T-helper 1 cell treated with Interleukin-12 subunit alpha and Interleukin-12 subunit beta and Interleukin-4 antibody, amounts not matched to agents 30 ng/mL and 1 ng/mL, for 36 hours (primary cell): ENCODE data around the gene GRAMD2A. TPM values are rescaled to one million over a fixed set of nuclear protein-coding genes. Genes with fewer than 3 reads are reported as not detected.
"Not testable (repeated sequence)": the region's sequence is repeated elsewhere in the genome, so short reads cannot be mapped to it uniquely, and the experiment has no call there.

ENCODE experiments used
- intact Hi-C: fragments of 100-400 bp; cut with micrococcal nuclease; formaldehyde crosslinking; loops from one replicate; pipeline ENCODE4 v1.15.1; 2024
- total RNA-seq: library from RNA; stranded (reverse); gene quantifications from 2 replicates; pipeline ENCODE4 v1.2.3, GENCODE V29; 2022

The GRAMD2A gene
- total RNA-seq, 1 donor from 2014 or later: 0.20 TPM

DNA sequence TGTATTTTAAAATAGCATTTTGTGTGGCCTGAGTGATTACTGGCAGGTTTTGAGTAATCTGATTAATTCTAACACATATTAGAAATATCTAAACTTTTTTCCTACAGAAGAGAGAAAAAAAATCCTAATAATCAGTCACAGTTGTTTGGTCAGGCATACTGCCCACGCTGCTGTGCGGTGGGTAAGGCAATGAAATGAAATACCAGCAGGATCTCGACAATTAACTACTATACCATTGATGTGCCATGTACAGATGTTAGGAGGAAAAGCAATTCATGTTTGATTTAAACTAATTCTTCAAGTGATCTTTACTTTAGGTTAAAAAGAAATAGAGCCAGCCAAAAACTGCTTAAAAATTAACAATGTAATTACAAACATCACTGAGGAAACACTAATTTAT, 5.2 kb downstream of the GRAMD2A start:
- intact Hi-C loops: no loop called here

- intact Hi-C loops: no loop called here
Observed at GRCh38 chr15:72189250-72189902, 8.2 kb downstream of the GRAMD2A start.

DNA sequence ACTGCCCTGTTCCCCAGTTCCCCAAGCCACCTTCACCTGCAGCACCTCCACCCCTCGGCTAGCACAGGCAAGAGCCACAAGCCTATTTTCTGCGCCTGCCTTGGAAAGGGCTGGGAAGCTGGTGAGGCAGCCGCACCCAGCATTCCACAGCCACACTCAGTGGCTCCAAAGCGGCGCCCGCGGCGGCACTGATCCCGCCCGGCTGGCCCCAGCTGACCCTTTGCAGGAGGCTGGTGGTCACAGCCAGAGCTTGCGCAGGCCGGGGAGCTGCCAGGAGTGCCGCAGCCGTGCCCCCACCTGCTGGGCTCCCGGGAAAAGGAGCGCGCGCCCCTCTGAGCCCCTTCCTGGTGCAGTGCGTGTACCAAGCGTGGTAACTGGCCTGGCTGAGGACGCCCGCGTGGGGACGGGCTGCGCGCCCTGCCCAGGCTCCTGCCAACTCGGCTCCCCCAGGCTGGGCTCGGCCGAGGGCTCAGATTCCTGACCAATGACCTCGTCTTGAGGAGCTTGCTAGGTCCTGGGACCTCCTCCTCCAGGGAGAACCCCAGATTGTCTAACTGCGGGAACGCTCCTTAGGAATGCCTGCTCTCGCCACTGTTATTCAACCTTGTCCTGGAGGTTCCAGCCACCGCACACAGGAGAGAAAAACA, 13.3 kb downstream of the GRAMD2A start:
- intact Hi-C loops: no loop called here

DNA sequence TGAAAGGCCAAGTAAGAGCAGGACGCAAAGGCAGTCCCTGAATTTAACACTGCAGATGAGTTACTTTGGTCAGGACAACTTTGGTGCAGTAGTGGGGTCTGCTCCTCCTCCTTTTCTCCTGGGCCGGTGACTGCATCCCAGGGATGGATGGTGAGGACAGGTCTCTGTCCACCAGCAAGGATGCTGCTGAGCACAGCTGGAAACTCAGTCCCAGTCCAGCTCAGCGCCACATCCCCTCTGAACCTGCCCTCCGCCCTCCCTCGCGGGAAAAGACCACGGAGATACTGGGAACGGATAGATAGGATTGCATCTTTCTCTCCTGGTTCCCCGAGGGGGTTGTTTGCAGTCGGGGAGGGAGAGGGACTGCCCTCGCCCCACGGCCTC, 13.8 kb downstream of the GRAMD2A start:
- intact Hi-C loops: no loop called here

DNA sequence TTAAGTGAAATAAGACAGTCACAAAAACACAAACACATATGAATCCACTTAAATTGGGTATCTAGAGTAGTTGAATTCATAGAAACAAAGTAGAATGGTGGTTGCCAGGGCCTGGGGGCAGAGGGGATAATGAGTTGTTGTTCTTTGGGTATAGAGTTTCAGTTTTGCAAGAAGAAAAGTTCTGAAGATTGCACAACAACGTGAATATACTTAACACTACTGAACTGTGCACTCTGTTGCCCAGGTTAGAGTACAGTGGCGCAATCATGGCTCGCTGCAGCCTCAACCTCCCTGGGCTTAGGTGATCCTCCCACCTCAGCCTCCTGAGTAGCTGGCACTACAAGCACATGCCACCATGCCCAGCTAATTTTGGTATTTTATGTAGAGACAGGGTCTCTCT, 14.9 kb downstream of the GRAMD2A start:
- intact Hi-C loops: no loop called here

GRCh38 chr15:72182244-72182643, 15.3 kb downstream of the GRAMD2A start:
- intact Hi-C loops: no loop called here

- intact Hi-C loops: no loop called here
Observed at GRCh38 chr15:72180761-72181324, 16.7 kb downstream of the GRAMD2A start.

DNA sequence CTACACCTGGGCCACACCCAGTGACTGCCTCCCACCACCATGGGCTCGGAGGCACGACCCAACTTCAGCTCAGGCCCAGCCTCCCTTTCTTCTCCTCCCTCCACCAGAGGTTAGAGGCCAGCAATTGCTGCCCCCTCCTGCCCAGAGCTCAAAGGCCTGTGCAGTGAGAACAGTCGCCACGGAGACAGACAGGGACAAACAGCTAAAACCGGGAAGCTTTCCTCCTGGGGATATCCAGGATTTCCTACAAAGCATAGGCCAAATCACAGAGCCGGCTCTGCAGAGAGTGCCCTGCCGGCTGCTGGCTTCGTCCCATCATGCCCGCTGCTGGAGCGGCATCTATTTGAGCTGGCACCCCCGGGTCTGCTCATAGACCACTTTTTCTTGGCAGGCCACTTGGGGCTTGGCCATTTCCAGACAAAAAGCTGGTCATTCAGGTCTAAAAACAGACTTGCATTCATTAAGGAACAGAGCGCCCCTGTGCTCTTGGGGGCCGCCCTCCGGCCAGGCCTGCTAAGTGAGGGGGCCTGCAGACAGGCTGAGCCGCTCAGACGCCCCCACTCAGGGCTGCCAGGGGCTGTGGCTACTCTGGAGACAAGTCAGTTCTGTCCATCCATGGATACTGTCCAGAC, 17.5 kb downstream of the GRAMD2A start:
- intact Hi-C loops: no loop called here

- intact Hi-C loops: no loop called here
Observed at GRCh38 chr15:72178976-72179585, 18.5 kb downstream of the GRAMD2A start.

DNA sequence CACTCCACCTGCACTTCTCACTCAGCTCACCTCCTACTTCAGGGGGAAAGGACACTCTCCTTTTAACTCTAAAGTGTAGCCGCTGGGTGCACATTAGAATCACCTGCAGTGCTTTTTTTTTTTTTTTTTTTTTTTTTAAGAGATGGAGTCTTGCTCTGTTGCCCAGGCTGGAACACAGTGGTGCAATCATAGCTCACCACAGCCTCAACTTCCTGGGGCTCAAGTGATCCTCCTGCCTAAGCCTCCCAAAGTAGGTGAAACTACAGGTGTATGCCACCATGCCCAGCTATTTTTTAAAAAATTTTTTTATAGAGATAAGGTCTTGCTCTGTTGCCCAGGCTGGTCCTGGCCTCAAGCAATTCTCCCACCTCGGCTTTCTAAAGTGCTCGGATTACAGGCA, 20.8 kb downstream of the GRAMD2A start:
- intact Hi-C loops: no loop called here

GRCh38 chr15:72176159-72176558, 21.4 kb downstream of the GRAMD2A start:
- intact Hi-C loops: no loop called here

DNA sequence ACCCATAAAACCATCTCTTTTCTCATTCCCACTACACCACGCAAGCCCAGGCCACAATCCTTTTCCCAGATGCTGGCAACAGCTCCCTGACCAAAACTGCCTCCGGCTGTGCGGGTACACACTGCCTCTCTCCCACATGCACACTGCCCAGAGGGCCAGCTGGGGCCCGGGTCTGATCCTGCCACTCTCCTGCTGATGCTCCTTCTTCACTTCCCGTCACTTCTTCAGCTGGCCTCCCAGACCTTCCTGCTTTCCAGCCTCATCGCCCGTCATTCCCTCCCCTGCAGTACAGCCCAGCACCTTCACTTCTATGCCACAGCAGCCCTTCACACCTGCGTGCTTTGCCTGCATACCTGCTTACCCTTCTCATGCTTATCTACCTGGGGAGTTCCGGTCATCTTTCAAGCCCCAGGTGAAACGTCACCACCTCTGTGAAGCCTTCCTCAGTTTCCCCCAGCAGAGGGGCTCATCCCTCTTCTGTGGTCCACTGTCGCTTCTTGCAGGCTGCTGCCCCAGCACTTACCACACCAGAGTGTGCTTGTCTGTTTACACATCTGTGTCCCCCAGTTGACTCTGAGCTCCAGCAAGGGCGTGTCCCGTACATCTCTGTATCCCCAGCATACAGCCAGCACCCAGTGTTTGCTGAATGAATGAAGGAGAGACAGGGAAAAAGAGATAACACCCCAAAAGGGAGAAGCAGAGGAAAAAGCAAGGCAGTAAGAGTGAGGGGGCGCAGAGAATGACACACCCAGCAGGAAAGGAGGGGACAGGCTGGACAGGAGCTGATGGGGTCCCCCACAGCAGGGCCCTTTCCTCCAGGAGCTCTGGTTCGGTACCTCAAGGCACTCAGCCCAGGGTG, 22.2 kb downstream of the GRAMD2A start:
- intact Hi-C loops: no loop called here

- intact Hi-C loops: no loop called here
Observed at GRCh38 chr15:72174551-72175165, 22.9 kb downstream of the GRAMD2A start.

GRCh38 chr15:72173864-72174550, 23.6 kb downstream of the GRAMD2A start:
- intact Hi-C loops: no loop called here

DNA sequence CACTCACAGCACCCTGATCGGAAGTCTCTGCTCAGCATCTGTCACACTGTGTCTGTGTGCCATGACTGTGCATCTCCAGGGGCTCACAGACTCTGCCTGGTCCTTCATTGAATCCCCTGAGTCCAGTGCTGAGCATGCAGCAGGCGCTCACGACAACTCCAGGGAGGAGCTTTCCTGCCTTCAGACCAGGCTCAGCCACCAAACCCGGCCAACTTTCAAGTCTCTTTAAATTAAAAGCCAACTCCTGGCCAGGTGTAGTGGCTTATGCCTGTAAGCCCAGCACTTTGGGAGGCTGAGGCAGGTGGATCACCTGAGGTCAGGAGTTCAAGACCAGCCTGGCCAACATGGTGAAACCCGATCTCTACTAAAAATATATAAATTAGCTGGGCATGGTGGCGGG, 24.2 kb downstream of the GRAMD2A start:
- intact Hi-C loops: no loop called here

DNA sequence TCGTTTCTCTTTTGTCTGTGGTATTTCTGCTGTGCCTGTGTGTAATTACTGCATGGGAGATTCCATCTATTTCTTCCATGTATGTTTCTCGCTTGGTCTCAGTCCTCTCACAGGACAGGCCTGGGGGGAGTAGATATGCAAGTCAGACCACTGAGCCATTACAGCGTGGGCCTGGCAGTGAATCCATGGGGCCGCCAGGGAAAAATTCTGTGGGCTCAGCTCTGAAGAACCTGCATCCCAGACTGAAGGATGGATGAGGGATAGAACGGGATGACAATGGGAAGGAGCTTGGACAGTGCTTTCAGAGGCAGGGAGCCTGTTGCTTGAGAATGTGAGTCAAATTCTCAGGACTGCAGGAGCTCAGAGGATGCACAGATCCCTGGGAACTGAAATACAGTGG, 24.8 kb downstream of the GRAMD2A start:
- intact Hi-C loops: no loop called here

DNA sequence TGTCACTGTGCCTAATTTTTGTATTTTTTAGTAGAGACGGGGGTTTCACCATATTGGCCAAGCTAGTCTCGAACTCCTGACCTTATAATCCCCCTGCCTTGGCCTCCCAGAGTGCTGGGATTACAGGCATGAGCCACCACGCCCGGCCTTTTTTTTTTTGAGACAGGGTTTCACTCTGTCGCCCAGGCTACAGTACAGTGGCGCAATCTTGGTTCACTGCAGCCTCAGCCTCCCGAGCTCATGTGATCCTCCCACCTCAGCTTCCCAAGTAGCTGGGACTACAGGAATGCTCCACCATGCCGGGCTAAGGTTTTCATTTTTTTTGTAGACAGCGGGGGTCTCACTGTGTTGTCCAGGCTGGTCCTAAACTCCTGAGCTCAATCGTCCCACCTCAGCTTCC, 25.6 kb downstream of the GRAMD2A start:
- intact Hi-C loops: not testable (repeated sequence)

GRCh38 chr15:72170691-72171090, 26.9 kb downstream of the GRAMD2A start:
- intact Hi-C loops: no loop called here

- intact Hi-C loops: no loop called here
Observed at GRCh38 chr15:72169921-72170611, 27.5 kb downstream of the GRAMD2A start.
